ENCODE results near the gene FNDC1. TPM values are rescaled to one million over a fixed set of nuclear protein-coding genes. Genes with fewer than 3 reads are reported as not detected.

The FNDC1 gene
- total and polyA plus RNA-seq, 9 donors: 0.08 to 7.3 (median 1.1) TPM

DNA sequence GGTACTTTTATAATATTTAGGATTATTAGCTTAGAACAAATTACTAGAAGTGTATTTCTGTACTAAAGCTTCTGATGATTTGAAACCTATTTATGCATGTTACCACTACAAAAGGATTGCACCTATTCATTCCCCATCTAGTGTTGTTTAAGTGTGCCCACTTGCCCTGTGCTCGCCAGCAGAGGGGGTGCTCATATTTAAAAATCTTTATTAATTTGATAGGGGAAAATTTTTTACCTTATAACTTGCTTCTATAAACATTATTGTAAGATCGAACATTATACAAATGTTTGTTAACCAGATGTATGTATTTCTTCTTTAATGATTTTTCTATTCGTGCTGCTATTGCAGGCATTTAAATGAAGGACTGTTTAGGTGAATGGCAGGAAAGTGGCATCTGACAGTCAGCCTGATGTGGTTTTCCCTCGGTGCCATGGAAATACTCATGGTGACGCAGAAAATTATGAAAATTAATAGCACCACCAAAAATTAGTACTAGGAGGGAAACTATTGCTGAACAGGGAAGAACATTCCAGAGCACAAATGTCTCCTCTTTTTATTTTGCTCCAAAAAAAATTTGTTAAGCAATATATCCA, 44.1 kb upstream of the FNDC1 start:
- TF ChIP-seq POLR2A (IDR thresholded peaks at IDR 0.05) (no peak), EP300 (IDR thresholded peaks at IDR 0.05) (no peak)
- TF ChIP-seq, protein P1, sequence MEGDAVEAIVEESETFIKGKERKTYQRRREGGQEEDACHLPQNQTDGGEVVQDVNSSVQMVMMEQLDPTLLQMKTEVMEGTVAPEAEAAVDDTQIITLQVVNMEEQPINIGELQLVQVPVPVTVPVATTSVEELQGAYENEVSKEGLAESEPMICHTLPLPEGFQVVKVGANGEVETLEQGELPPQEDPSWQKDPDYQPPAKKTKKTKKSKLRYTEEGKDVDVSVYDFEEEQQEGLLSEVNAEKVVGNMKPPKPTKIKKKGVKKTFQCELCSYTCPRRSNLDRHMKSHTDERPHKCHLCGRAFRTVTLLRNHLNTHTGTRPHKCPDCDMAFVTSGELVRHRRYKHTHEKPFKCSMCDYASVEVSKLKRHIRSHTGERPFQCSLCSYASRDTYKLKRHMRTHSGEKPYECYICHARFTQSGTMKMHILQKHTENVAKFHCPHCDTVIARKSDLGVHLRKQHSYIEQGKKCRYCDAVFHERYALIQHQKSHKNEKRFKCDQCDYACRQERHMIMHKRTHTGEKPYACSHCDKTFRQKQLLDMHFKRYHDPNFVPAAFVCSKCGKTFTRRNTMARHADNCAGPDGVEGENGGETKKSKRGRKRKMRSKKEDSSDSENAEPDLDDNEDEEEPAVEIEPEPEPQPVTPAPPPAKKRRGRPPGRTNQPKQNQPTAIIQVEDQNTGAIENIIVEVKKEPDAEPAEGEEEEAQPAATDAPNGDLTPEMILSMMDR (IDR thresholded peaks at IDR 0.05): no peak
- Histone ChIP-seq H3K4me1 (ENCODE audit: insufficient read depth) (no peaks in the 10 kb centered on the region), H3K4me3 (no peak overlapping the region), H3K27me3 (no peaks in the 10 kb centered on the region), H3K27ac (no peak overlapping the region), H3K9me3 (no peaks in the 10 kb centered on the region), H3K36me3 (no peaks in the 10 kb centered on the region)
- DNase-seq: no peak
- 78 to 87% (median 86%) methylated on average over 5 of the region's 5 CpGs for WGBS, 3 donors
- intact Hi-C loops (cut with DNase I): no loop called here

DNA sequence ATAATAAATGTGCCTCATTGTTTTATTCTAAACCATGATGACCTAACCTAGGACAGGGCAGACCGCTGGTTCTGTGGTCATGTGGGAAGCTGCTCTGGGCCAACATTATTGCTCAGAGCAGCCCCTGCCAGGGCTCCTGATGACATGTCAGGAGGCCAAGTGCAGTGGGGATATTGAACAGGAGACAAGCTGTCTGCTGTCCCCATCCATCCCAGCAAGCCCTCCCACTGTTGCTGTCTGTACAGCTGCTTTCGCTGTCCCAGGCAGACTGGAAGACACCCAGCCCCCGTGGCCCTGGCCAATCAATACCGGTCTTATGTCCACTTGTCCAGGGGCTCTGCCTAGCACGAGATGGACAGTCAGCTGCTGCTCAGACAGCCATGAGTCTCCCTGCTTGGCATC, 43.2 kb upstream of the FNDC1 start:
- no peaks in the 10 kb centered on the region for H3K27me3 ChIP-seq
- DNase-seq: no peak
- H3K4me1 ChIP-seq (ENCODE audit: insufficient read depth): no peaks in the 10 kb centered on the region
- WGBS, 3 donors: 63 to 80% (median 73%) methylated on average over 5 of the region's 5 CpGs
- no peak overlapping the region for H3K27ac ChIP-seq
- H3K4me3 ChIP-seq: no peak overlapping the region
- H3K9me3 ChIP-seq: no peaks in the 10 kb centered on the region
- TF ChIP-seq, protein P1 (IDR thresholded peaks at IDR 0.05): no peak
- no peak for TF ChIP-seq EP300 (IDR thresholded peaks at IDR 0.05)
- no peak for TF ChIP-seq POLR2A (IDR thresholded peaks at IDR 0.05)
- no peaks in the 10 kb centered on the region for H3K36me3 ChIP-seq
- intact Hi-C loops (cut with DNase I): no loop called here

DNA sequence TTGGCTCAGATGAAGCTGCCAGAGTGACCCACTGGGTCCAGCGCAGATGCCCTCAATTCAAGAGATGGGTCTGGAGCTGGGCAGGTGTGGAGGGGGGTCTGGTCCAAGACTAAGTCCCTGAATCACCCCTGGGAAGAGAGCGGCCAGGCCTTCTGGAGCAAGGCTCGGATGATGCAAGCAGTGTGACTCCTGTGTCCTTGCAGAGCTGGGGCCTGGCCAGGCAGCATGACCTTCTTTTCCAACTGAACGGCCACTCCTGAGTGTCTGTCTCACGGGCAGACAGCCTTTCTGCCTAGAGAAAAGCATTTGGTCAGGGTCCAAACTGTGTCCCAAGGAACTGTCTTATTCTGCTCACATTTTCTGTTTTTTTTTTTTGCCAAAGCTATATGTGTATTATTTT, 42.6 kb upstream of the FNDC1 start:
- H3K9me3 ChIP-seq: no peaks in the 10 kb centered on the region
- 70 to 78% (median 72%) methylated on average over 5 of the region's 5 CpGs for WGBS, 3 donors
- H3K27me3 ChIP-seq: no peaks in the 10 kb centered on the region
- H3K4me3 ChIP-seq: no peak overlapping the region
- H3K27ac ChIP-seq: no peak overlapping the region
- TF ChIP-seq, protein P1 (IDR thresholded peaks at IDR 0.05): no peak
- TF ChIP-seq POLR2A (IDR thresholded peaks at IDR 0.05): no peak
- TF ChIP-seq EP300 (IDR thresholded peaks at IDR 0.05): no peak
- H3K36me3 ChIP-seq: no peaks in the 10 kb centered on the region
- DNase-seq: no peak
- intact Hi-C loops (cut with DNase I): no loop called here
- peaks cover 1% of the 10 kb centered on the region for H3K4me1 ChIP-seq (ENCODE audit: insufficient read depth)

DNA sequence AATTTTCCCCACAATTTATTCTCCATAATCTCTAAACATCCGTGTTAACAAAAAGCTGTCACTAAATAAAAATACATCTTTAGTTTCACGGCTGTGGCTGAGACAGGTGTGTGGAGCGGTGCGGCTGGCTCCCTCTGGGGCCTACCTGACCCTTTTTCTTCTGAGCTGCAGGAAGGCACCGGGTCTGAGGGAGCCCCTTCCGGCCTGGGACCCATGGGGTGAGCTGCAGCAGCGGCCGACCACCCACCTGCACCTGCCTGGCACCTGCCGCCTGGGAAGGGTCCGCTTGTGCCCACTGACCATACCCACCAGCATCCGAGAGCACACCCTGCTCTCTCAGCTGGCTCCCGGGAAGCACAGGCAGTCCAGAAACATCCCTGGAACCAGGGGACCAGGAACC, 41.5 kb upstream of the FNDC1 start:
- DNase-seq: no peak
- H3K4me3 ChIP-seq: no peak overlapping the region
- no peak overlapping the region for H3K27ac ChIP-seq
- peaks cover 4% of the 10 kb centered on the region for H3K4me1 ChIP-seq (ENCODE audit: insufficient read depth)
- no peaks in the 10 kb centered on the region for H3K9me3 ChIP-seq
- TF ChIP-seq, protein P1 (IDR thresholded peaks at IDR 0.05): no peak
- no peak for TF ChIP-seq EP300 (IDR thresholded peaks at IDR 0.05)
- no peak for TF ChIP-seq POLR2A (IDR thresholded peaks at IDR 0.05)
- no peaks in the 10 kb centered on the region for H3K36me3 ChIP-seq
- intact Hi-C loops (cut with DNase I): no loop called here
- no peaks in the 10 kb centered on the region for H3K27me3 ChIP-seq
- WGBS, 3 donors: 92 to 94% (median 94%) methylated on average over 11 to 12 of the region's 12 CpGs

Data from ovary (tissue), 9 donors.